Retinal pigment epithelial cell (primary cell): ENCODE measurements around the gene GALNT18.

ENCODE experiments used
- DNase-seq: peaks from one replicate; pipeline ENCODE4 v3.0.0-alpha.2; 2010; ENCODE audit warnings: low read depth
- H3K4me3 ChIP-seq: 2 replicates; pipeline ENCODE4 v1.5.1; 2011; ENCODE audit warnings: mild to moderate bottlenecking, low read length, control low read depth, moderate library complexity
- CTCF ChIP-seq: conservative IDR thresholded peaks from 2 replicates; pipeline ENCODE4 v1.5.1; 2011; ENCODE audit warnings: low read depth, low read length, control low read depth, inconsistent platforms

The GALNT18 gene

GRCh38 chr11:11558396-11558795 is 63.4 kb downstream of the GALNT18 start:
- no peak for DNase-seq
- no peak overlapping the region for H3K4me3 ChIP-seq
- TF ChIP-seq CTCF = no peak

- no peak for TF ChIP-seq CTCF
- H3K4me3 ChIP-seq = no peak overlapping the region
- peak; percentile 93 for DNase-seq
These were observed 66.6 kb downstream of the GALNT18 start for GRCh38 chr11:11555208-11555607.

- TF ChIP-seq CTCF = no peak
- DNase-seq = no peak
- no peak overlapping the region for H3K4me3 ChIP-seq
These were observed 68.2 kb downstream of the GALNT18 start for GRCh38 chr11:11553573-11553972.

- no peak for DNase-seq
- no peak for TF ChIP-seq CTCF
These were observed 69.2 kb downstream of the GALNT18 start for GRCh38 chr11:11552529-11553087.

GRCh38 chr11:11550534-11550933 is 71.3 kb downstream of the GALNT18 start:
- no peak for TF ChIP-seq CTCF
- no peak overlapping the region for H3K4me3 ChIP-seq
- no peak for DNase-seq

More at GRCh38 chr11:11552529-11553087, 69.2 kb downstream of the GALNT18 start:
- H3K4me3 ChIP-seq = no peak overlapping the region

GRCh38 chr11:11545285-11546275 is 76.2 kb downstream of the GALNT18 start:
- no peak overlapping the region for H3K4me3 ChIP-seq
- DNase-seq = no peak
- TF ChIP-seq CTCF = no peak
